Cardiac atrium fibroblast (primary cell): Measurements from ENCODE around the gene RASA1. TPM values are rescaled to one million over a fixed set of nuclear protein-coding genes. Genes with fewer than 3 reads are reported as not detected.

Source experiments
- total RNA-seq: library from RNA; depleted of rRNA; stranded (reverse); fragments of >200 nt; gene quantifications from 2 replicates; pipeline ENCODE4 v1.2.3, GENCODE V29; 2015

The RASA1 gene
- total RNA-seq, result 23.6 and 26.7 TPM in 2 replicates

DNA sequence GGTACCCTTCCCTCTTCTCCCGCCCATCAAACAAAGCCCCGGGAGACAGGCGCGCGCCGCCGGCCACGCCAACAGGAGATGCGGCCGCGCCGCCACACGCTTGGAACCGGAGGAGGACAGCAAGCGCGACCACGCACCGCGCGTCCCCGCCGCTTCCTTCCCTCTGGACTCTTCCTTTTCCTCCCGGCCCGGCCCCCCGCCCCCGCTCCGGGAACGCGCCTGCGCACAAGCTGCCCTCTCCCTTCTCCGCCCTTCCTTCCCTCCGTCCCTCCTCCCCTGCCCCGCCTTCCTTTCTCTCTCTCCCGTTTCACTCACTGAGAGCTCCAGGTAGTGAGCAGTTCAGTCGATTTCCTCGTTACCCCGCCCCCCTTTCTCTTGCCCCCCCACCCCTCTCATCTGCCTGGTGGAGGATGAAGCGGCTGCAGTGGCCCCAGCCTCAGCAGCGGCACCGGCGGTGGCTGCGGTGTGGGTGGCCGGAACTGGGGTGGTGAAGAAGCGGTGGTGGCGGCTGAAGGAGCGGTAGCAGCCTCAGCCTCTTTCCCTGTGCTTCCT is at the start of gene RASA1:
TSS of gene RASA1 (plus strand) at position 310 of the 552 bp plus-strand sequence. CDS start 569 bp downstream, outside the sequence.

DNA sequence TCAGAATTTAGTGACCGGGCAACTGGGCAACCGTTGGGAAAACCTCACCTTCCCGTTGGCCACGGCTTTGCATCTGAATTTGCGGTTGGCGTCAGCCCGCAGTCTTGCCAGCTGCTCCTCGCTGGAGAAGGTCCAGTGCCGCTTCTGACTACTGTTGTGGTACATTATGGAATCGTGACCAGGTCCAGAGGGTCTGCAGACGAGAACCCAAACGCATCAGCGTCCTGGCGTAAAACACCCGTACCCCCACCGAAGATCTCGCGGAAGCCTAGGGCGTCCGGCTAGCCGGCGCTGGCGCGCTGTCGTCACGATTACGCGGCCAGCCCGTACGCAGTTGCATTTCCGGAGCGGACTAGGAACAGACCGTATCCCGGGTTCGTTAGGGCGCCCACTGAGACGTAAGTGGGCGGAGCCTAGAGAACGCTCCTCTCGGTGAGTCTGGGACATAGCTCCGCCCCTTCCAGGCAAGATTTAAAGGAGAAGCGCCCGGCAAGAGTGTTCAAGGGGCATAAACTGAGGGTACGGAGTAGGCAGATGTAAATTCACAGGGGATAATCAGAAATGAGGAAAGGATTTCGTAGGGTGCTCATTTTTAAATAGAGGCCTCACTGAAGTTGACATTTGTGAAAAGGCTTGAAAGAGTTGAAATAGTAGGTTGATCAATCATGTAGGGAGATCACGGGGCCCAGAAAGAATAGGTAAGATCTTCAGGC is 145.1 kb downstream of the RASA1 start, which contains the start of gene CCNH:
TSS of gene CCNH (minus strand) at position 301 of the 713 bp plus-strand sequence. CDS start at position 165, 136 bp downstream.

Other genes starting within 250 kb of the RASA1 start
- gene CCNH, start 145.0 kb downstream of the RASA1 start, total RNA-seq, result 41.5 and 84.3 TPM in 2 replicates